DND-41 (cell line): ENCODE data around the gene SENP7.

Experiments used
- EZH2 ChIP-seq: IDR thresholded peaks from 3 replicates; pipeline ENCODE4 v1.6.1; 2012; ENCODE audit warnings: borderline replicate concordance, low read depth, mild to moderate bottlenecking, moderate library complexity, low read length, inconsistent platforms; ENCODE audit not compliant: severe bottlenecking
- TF ChIP-seq, protein P1 (sequence below): IDR thresholded peaks from 2 replicates; pipeline ENCODE4 v1.5.1; 2012; ENCODE audit warnings: borderline replicate concordance, low read length, moderate library complexity, mild to moderate bottlenecking; ENCODE audit not compliant: poor library complexity, severe bottlenecking; ENCODE audit errors: extremely low read depth

DNA sequence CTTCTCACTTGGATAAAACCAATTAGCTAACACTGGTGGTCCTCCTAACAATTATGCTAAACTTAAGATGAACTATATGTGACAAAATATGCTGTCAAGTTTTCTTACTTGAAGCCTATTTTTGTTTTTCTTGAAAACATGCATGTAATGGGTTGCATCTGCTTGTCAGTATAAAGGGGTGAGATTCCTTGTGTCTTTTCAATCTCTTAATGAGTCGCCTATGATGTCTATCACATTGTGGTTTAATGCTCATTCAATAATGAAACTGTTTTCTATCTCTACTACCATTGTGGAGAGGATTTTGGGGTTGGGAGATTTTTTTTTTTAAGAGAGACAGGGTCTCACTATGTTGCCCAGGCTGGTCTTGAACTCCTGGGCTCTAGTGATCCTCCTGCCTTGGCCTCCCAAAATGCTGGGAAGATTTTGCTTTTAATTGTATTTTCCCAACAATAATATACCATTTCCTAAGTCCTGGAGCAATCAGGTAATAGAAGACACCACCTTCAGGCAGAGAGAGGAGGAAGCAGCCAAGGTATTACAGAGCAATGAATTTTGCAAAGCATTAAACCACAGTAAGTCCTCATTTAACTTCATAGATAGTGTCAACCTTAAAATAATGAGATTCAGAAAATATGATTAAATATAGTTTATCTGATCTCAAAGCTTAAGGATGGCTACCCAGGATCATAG lies 31.3 kb upstream of the SENP7 start:
- TF ChIP-seq, protein P1, sequence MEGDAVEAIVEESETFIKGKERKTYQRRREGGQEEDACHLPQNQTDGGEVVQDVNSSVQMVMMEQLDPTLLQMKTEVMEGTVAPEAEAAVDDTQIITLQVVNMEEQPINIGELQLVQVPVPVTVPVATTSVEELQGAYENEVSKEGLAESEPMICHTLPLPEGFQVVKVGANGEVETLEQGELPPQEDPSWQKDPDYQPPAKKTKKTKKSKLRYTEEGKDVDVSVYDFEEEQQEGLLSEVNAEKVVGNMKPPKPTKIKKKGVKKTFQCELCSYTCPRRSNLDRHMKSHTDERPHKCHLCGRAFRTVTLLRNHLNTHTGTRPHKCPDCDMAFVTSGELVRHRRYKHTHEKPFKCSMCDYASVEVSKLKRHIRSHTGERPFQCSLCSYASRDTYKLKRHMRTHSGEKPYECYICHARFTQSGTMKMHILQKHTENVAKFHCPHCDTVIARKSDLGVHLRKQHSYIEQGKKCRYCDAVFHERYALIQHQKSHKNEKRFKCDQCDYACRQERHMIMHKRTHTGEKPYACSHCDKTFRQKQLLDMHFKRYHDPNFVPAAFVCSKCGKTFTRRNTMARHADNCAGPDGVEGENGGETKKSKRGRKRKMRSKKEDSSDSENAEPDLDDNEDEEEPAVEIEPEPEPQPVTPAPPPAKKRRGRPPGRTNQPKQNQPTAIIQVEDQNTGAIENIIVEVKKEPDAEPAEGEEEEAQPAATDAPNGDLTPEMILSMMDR: no peak
- TF ChIP-seq EZH2: no peak
